Thoracic aorta (tissue), 2 donors: ENCODE measurements around the gene TEX22. TPM values are rescaled to one million over a fixed set of nuclear protein-coding genes. Genes with fewer than 3 reads are reported as not detected.

Source experiments
- ATAC-seq: fragments of 150-250 bp; one replicate; pipeline ENCODE4 v1.8.0; 2017; ENCODE audit warnings: low read depth; ENCODE audit not compliant: insufficient number of reproducible peaks, low FRiP score
- DNase-seq: peaks from one replicate; pipeline ENCODE4 v3.0.0-alpha.2; 2020; ENCODE audit warnings: low spot score
- H3K27ac ChIP-seq, 2 donors: fragments of 200-600 bp; sonication (generic); 1 replicate in 1 of 2; 2 replicates in 1 of 2; pipeline ENCODE4 v1.5.1; 2016; ENCODE audit warnings: mild to moderate bottlenecking in 2 of 2, moderate library complexity in 2 of 2
- H3K27me3 ChIP-seq: fragments of 200-600 bp; sonication (generic); replicated peaks from 2 replicates; pipeline ENCODE4 v1.6.0; 2016; ENCODE audit warnings: mild to moderate bottlenecking; ENCODE audit not compliant: insufficient read depth
- H3K36me3 ChIP-seq: fragments of 200-600 bp; sonication (generic); one replicate; pipeline ENCODE4 v1.5.1; 2016
- H3K4me1 ChIP-seq, 2 donors: fragments of 200-600 bp; sonication (generic); 1 replicate in 1 of 2; 2 replicates in 1 of 2; pipeline versions ENCODE4 v1.5.1 to v1.6.0; 2016; ENCODE audit warnings: low read depth in 2 of 2, mild to moderate bottlenecking in 1 of 2; ENCODE audit not compliant: control insufficient read depth in 1 of 2
- H3K4me3 ChIP-seq: fragments of 200-600 bp; sonication (generic); 2 replicates; pipeline ENCODE4 v1.5.1; 2016; ENCODE audit warnings: mild to moderate bottlenecking
- H3K9me3 ChIP-seq: fragments of 200-600 bp; sonication (generic); 2 replicates; pipeline ENCODE4 v1.5.1; 2016
- total RNA-seq, 2 donors: library from RNA; depleted of rRNA; stranded (reverse); fragments of >200 nt; gene quantifications; one replicate each; pipeline versions ENCODE4 v1.1.0 to v1.2.3, GENCODE V29; 2016
- TF ChIP-seq, protein P1 (sequence below): fragments of 200-600 bp; sonication (generic); IDR thresholded peaks from one replicate; pipeline ENCODE4 v1.5.1; 2019; ENCODE audit warnings: antibody characterized with exemption

Gene TEX22
- total RNA-seq, 2 donors from 2014 or later, result not detected

DNA sequence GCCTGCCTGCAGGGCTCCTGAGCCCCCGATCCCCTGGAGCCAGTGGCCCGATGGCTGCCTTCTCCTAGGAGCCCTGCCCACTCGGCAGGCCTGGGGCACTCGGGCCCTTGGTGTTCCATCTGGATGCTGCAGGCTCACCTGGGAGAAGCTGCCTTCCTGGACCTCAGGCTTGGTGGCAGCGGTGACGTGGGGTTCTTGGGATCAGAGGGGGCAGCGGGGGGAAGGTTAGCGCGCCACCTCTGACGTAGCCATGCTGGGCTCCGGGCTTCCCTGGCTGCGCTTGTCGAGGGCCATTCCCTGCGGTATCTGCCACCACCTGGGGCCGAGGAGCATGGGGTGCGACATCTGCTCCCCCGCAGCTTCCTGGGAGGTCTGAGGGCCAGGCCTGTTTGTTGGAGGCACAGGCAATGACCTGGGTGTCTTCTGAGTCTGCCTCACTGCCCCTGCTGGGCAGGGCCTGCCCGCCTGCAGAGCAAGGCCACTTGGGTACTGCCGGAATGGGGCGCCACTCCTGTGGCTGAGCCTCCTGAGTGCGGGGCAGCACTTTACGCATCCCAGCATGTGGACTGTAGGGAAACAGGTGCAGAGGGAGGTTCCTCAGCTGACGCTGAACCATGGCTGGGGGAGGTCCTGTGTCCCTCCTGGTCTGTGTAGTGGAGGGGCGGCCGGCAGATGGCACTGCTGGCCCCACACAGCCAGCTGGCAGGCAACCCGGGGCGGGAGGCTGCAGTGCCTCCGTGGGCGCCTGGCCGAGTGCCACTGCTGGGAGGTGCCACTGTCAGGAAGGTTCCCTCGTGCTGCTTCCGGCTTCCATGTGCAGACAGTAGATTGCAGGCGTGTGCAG is 41.6 kb downstream of the TEX22 start:
- DNase-seq, result no peak
- H3K27me3 ChIP-seq, result no peaks in the 10 kb centered on the region
- no peak overlapping the region for H3K27ac ChIP-seq
- H3K4me1 ChIP-seq, result peaks cover 0 to 21% of the 10 kb centered on the region in 2 donors
- TF ChIP-seq, protein P1, sequence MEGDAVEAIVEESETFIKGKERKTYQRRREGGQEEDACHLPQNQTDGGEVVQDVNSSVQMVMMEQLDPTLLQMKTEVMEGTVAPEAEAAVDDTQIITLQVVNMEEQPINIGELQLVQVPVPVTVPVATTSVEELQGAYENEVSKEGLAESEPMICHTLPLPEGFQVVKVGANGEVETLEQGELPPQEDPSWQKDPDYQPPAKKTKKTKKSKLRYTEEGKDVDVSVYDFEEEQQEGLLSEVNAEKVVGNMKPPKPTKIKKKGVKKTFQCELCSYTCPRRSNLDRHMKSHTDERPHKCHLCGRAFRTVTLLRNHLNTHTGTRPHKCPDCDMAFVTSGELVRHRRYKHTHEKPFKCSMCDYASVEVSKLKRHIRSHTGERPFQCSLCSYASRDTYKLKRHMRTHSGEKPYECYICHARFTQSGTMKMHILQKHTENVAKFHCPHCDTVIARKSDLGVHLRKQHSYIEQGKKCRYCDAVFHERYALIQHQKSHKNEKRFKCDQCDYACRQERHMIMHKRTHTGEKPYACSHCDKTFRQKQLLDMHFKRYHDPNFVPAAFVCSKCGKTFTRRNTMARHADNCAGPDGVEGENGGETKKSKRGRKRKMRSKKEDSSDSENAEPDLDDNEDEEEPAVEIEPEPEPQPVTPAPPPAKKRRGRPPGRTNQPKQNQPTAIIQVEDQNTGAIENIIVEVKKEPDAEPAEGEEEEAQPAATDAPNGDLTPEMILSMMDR, result no peak
- no peak overlapping the region for H3K4me3 ChIP-seq
- H3K36me3 ChIP-seq, result peaks cover 6% of the 10 kb centered on the region
- ATAC-seq, result no peak
- no peaks in the 10 kb centered on the region for H3K9me3 ChIP-seq

DNA sequence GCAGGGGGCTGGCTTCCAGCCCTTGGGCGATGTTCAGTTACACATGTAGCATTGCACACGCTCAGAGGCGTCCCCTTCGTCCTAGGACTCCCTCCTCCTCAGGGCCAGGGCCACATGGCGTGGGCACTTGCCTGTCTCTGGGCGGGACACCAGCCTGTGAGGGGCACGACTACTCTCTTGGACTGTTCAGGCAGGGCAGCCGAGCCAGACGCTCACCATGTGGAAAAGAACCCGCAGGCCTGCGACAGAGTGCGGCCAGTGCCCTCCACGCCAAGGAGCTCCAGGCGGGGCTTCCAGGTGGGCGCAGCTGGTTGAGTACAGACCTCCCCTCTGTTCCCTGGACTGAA is 42.2 kb downstream of the TEX22 start:
- no peak for ATAC-seq
- no peak for DNase-seq
- TF ChIP-seq, protein P1, result no peak
- Histone ChIP-seq H3K4me1 (peaks cover 0 to 21% of the 10 kb centered on the region in 2 donors), H3K36me3 (peaks cover 6% of the 10 kb centered on the region), H3K9me3 (no peaks in the 10 kb centered on the region), H3K4me3 (no peak overlapping the region), H3K27ac (no peak overlapping the region), H3K27me3 (no peaks in the 10 kb centered on the region)

DNA sequence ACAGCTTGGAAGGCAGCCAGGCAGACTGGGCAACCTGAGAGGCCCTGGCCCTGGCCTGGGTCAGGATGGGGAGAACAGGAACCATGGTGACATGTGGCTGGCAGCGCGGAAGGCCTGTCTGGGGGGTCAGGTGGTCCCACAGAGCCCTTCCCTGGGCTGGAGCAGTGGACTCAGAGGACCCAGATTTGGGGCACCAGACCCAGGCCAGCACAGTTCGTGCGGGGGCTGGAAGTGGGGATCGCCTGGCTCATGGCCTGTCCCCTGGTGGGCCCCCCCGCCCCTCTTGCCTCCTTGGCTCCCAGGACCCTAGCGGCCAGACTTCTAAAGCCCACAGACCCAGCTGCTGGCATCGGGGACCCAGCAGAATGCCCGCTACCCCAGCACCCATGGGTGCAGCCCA is 42.7 kb downstream of the TEX22 start:
- H3K4me1 ChIP-seq, result peaks cover 0 to 17% of the 10 kb centered on the region in 2 donors
- DNase-seq (no peak), ATAC-seq (no peak)
- no peak overlapping the region for H3K4me3 ChIP-seq
- H3K27me3 ChIP-seq, result no peaks in the 10 kb centered on the region
- H3K36me3 ChIP-seq, result peaks cover 6% of the 10 kb centered on the region
- TF ChIP-seq, protein P1, result no peak
- no peaks in the 10 kb centered on the region for H3K9me3 ChIP-seq
- no peak overlapping the region for H3K27ac ChIP-seq

DNA sequence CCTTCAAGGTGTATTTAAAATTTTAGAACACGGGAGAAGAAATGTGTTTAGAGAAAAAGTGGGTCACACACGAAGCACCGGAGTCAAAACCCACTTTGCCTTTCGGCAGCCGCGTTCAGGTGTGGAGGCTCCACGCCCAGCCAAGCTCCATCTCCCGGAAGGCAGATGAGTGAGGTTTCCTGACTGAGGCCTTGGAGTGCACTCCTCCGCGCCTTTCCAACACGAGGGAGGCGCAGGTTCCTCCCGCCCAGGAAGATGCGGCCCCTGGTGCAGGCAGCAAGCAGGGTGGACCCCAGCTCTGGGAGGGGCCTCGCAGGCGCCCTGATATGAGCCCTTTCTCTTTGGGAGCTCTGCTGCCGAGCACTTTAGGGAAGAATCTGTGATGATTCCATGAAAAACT is 43.8 kb downstream of the TEX22 start:
- no peak overlapping the region for H3K4me3 ChIP-seq
- H3K27me3 ChIP-seq, result no peaks in the 10 kb centered on the region
- ATAC-seq, result no peak
- peaks cover 9% of the 10 kb centered on the region for H3K36me3 ChIP-seq
- no peak overlapping the region for H3K27ac ChIP-seq
- peaks cover 0 to 6% of the 10 kb centered on the region in 2 donors for H3K4me1 ChIP-seq
- H3K9me3 ChIP-seq, result no peaks in the 10 kb centered on the region
- DNase-seq, result no peak
- TF ChIP-seq, protein P1, result no peak

DNA sequence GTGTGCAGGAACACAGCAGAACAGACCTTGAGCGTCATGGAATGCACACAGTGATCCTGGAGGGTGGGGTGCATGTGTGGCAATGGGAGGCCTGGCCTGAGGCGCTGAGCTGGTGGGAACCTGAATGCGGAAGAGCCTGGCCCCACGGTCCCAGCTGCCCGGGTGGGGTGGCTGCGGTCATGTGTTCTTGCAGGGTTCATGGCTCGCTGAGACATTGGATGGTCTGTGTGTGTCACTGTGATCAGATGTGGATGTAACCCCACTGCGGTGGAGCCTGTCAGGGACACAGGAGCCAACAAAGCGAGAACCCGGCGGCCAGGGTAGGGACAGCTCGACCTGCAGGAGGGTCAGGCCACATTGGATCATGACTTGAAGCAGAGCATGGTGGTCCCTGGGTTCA is 44.5 kb downstream of the TEX22 start:
- H3K36me3 ChIP-seq, result peaks cover 9% of the 10 kb centered on the region
- no peak overlapping the region for H3K27ac ChIP-seq
- H3K27me3 ChIP-seq, result no peaks in the 10 kb centered on the region
- peaks cover 0 to 4% of the 10 kb centered on the region in 2 donors for H3K4me1 ChIP-seq
- ATAC-seq (no peak), DNase-seq (no peak)
- H3K4me3 ChIP-seq, result no peak overlapping the region
- no peaks in the 10 kb centered on the region for H3K9me3 ChIP-seq
- TF ChIP-seq, protein P1, result no peak
